Liver (tissue), 9 donors: ENCODE measurements around the gene RDX. TPM values are rescaled to one million over a fixed set of nuclear protein-coding genes. Genes with fewer than 3 reads are reported as not detected.

Experiments used
- DNase-seq: peaks from one replicate; pipeline ENCODE4 v3.0.0-alpha.2; 2017; ENCODE audit warnings: low spot score
- H3K27ac ChIP-seq, 2 donors: one replicate each; pipeline ENCODE4 v1.7.0; 2013; ENCODE audit warnings: inconsistent platforms in 2 of 2, low read length in 2 of 2, control low read depth in 1 of 2, low read depth in 1 of 2, mild to moderate bottlenecking in 1 of 2
- H3K27me3 ChIP-seq, 4 donors: one replicate each; pipeline versions ENCODE4 v1.6.1 to v1.7.0; 2013; ENCODE audit warnings: low read length in 3 of 4, inconsistent platforms in 1 of 4, mild to moderate bottlenecking in 1 of 4, moderate library complexity in 1 of 4; ENCODE audit not compliant: control insufficient read depth in 4 of 4, insufficient read depth in 4 of 4
- H3K36me3 ChIP-seq, 4 donors: one replicate each; pipeline versions ENCODE4 v1.6.1 to v1.7.0; 2013; ENCODE audit warnings: low read length in 3 of 4, mild to moderate bottlenecking in 3 of 4, low read depth in 1 of 4, moderate library complexity in 1 of 4; ENCODE audit not compliant: control insufficient read depth in 4 of 4, insufficient read depth in 3 of 4
- H3K4me1 ChIP-seq, 4 donors: one replicate each; pipeline versions ENCODE4 v1.6.1 to v1.7.0; 2013; ENCODE audit warnings: low read length in 3 of 4, mild to moderate bottlenecking in 3 of 4, moderate library complexity in 1 of 4; ENCODE audit not compliant: control insufficient read depth in 4 of 4, insufficient read depth in 4 of 4
- H3K4me3 ChIP-seq, 3 donors: one replicate each; pipeline versions ENCODE4 v1.6.1 to v1.7.0; 2013; ENCODE audit warnings: low read length in 3 of 3, control low read depth in 1 of 3, low read depth in 1 of 3, mild to moderate bottlenecking in 1 of 3
- H3K9ac ChIP-seq, 2 donors: one replicate each; pipeline ENCODE4 v1.7.0; 2013; ENCODE audit warnings: low read length in 2 of 2, mild to moderate bottlenecking in 2 of 2, moderate library complexity in 2 of 2, control low read depth in 1 of 2, low read depth in 1 of 2
- H3K9me3 ChIP-seq, 4 donors: one replicate each; pipeline versions ENCODE4 v1.6.1 to v1.7.0; 2013; ENCODE audit warnings: low read length in 3 of 4; ENCODE audit not compliant: control insufficient read depth in 4 of 4
- EGR1 ChIP-seq, 2 donors: IDR thresholded peaks; 2 replicates each; pipeline ENCODE4 v1.6.1; 2016 to 2018; ENCODE audit warnings: antibody characterized with exemption in 2 of 2, low read depth in 2 of 2
- FOXA1 ChIP-seq: IDR thresholded peaks from 2 replicates; pipeline ENCODE4 v1.6.1; 2016; ENCODE audit warnings: antibody characterized with exemption
- FOXA2 ChIP-seq: IDR thresholded peaks from 2 replicates; pipeline ENCODE4 v1.6.1; 2016; ENCODE audit warnings: antibody characterized with exemption
- GABPA ChIP-seq, 2 donors: IDR thresholded peaks in 1 of 2; conservative IDR thresholded peaks in 1 of 2; 2 replicates each; pipeline ENCODE4 v1.6.1; 2016; ENCODE audit warnings: antibody characterized with exemption in 2 of 2, mild to moderate bottlenecking in 1 of 2, moderate library complexity in 1 of 2
- HNF4A ChIP-seq, 2 donors: conservative IDR thresholded peaks; 2 replicates each; pipeline ENCODE4 v1.6.1; 2016; ENCODE audit warnings: antibody characterized with exemption in 2 of 2, mild to moderate bottlenecking in 2 of 2
- JUND ChIP-seq, 2 donors: IDR thresholded peaks; 2 replicates each; pipeline ENCODE4 v1.6.1; 2016; ENCODE audit warnings: antibody characterized with exemption in 2 of 2
- MAX ChIP-seq: IDR thresholded peaks from 2 replicates; pipeline ENCODE4 v1.6.1; 2016; ENCODE audit warnings: antibody characterized with exemption
- NR2F2 ChIP-seq: IDR thresholded peaks from 2 replicates; pipeline ENCODE4 v1.6.1; 2016; ENCODE audit warnings: antibody characterized with exemption
- RAD21 ChIP-seq, 2 donors: IDR thresholded peaks; 2 replicates each; pipeline ENCODE4 v1.6.1; 2016; ENCODE audit warnings: antibody characterized with exemption in 2 of 2, mild to moderate bottlenecking in 2 of 2
- RXRA ChIP-seq, 2 donors: IDR thresholded peaks; 2 replicates each; pipeline ENCODE4 v1.6.1; 2017 to 2018; ENCODE audit warnings: antibody characterized with exemption in 2 of 2, mild to moderate bottlenecking in 1 of 2
- SP1 ChIP-seq: IDR thresholded peaks from 2 replicates; pipeline ENCODE4 v1.6.1; 2018; ENCODE audit warnings: antibody characterized with exemption, mild to moderate bottlenecking
- TAF1 ChIP-seq: conservative IDR thresholded peaks from 2 replicates; pipeline ENCODE4 v1.6.1; 2016; ENCODE audit warnings: antibody characterized with exemption, mild to moderate bottlenecking
- YY1 ChIP-seq: IDR thresholded peaks from 2 replicates; pipeline ENCODE4 v1.6.1; 2016; ENCODE audit warnings: antibody characterized with exemption, mild to moderate bottlenecking
- ZBTB33 ChIP-seq: IDR thresholded peaks from 2 replicates; pipeline ENCODE4 v1.6.1; 2016; ENCODE audit warnings: antibody characterized with exemption
- whole genome bisulfite sequencing: extraction: QIAGEN DNeasy Blood & Tissue Kit; methylation state at CpG from one replicate; pipeline ENCODE4 v1.1.7; 2013; 5-methylcytosine and 5-hydroxymethylcytosine counted together
- polyA plus RNA-seq, 2 donors: library from polyadenylated mRNA; stranded (reverse) in 1 of 2; unstranded in 1 of 2; fragments of 200-250 nt in 1 of 2; fragments of >200 nt in 1 of 2; fragmentation: Nextera tagmentation in 1 of 2; extraction: Ambion mirVana in 1 of 2; gene quantifications; one replicate each; pipeline versions ENCODE4 v1.2.1 to v1.2.3, GENCODE V29; 2013 to 2015
- total RNA-seq, 2 donors: library from RNA; depleted of rRNA; stranded (reverse); fragments of >200 nt; gene quantifications; one replicate each; pipeline ENCODE4 v1.2.3, GENCODE V29; 2014
- TF ChIP-seq, protein P1 (sequence below): IDR thresholded peaks from 2 replicates; pipeline ENCODE4 v1.6.1; 2016; ENCODE audit warnings: antibody characterized with exemption
- donor health status: healthy.
- donor health status: healthy.
- donor health status: healthy.
- donor health status: healthy.
- donor health status: healthy.

RDX gene
- total and polyA plus RNA-seq, 4 donors, result 19.9 to 116 (median 53.9) TPM

DNA sequence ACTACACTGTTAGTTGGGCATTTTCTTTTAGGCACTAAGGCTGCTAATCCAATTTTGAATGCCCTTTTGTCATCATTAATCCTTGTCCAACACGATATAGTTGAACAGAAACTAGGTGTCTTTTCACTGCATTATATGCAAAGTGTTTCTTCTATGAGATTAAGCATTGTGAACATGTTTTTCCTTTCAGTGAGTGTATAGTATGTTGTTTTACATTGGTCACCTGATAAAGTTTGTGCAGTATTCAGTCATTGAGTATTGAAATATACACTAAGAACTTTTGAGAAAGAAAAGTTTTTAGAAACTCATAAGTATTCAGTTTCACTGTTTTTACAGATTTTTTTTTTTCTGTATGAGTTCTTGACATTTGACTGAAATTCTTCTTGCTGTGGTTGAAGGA is 144.2 kb downstream of the RDX start:
- DNase-seq, result no peak
- H3K9me3 ChIP-seq, result no peaks in the 10 kb centered on the region
- H3K27me3 ChIP-seq, result no peaks in the 10 kb centered on the region
- TF ChIP-seq JUND (IDR thresholded peaks at IDR 0.05) (no peak), FOXA1 (no peak), TAF1 (no peak), RAD21 (IDR thresholded peaks at IDR 0.05) (no peak), RXRA (IDR thresholded peaks at IDR 0.05) (no peak), NR2F2 (no peak), HNF4A (conservative IDR thresholded peaks at IDR 0.05) (no peak), ZBTB33 (no peak), EGR1 (IDR thresholded peaks at IDR 0.05; ENCODE audit: low read depth in 2 of 2) (no peak), FOXA2 (no peak)
- TF ChIP-seq, protein P1, sequence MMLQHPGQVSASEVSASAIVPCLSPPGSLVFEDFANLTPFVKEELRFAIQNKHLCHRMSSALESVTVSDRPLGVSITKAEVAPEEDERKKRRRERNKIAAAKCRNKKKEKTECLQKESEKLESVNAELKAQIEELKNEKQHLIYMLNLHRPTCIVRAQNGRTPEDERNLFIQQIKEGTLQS, result no peak
- no peak overlapping the region for H3K4me3 ChIP-seq
- peaks cover 0 to 2% (median 0%) of the 10 kb centered on the region in 4 donors for H3K36me3 ChIP-seq
- WGBS, result 65% methylated on average over 1 of the region's 1 CpG
- H3K4me1 ChIP-seq, result peaks cover 0 to 3% (median 0%) of the 10 kb centered on the region in 4 donors
- no peak overlapping the region for H3K27ac ChIP-seq
- H3K9ac ChIP-seq, result no peak overlapping the region

GRCh38 chr11:110148775-110149744 is 147.4 kb downstream of the RDX start:
- Histone ChIP-seq H3K27ac (no peak overlapping the region), H3K36me3 (peaks cover 0 to 3% (median 0%) of the 10 kb centered on the region in 4 donors), H3K27me3 (no peaks in the 10 kb centered on the region), H3K4me1 (peaks cover 0 to 3% (median 0%) of the 10 kb centered on the region in 4 donors), H3K9me3 (no peaks in the 10 kb centered on the region), H3K4me3 (no peak overlapping the region), H3K9ac (no peak overlapping the region)
- WGBS, result 77% methylated on average over 9 of the region's 9 CpGs
- TF ChIP-seq NR2F2 (no peak), FOXA2 (no peak), GABPA (IDR thresholded peaks at IDR 0.05 in 1 of 2, conservative IDR thresholded peaks at IDR 0.05 in 1 of 2) (no peak), EGR1 (IDR thresholded peaks at IDR 0.05; ENCODE audit: low read depth in 2 of 2) (no peak), YY1 (no peak), FOXA1 (no peak), HNF4A (conservative IDR thresholded peaks at IDR 0.05) (no peak), RXRA (IDR thresholded peaks at IDR 0.05) (no peak), SP1 (no peak), MAX (no peak)
- TF ChIP-seq, protein P1, result no peak
- DNase-seq, result no peak
